Thyroid gland (tissue), 4 donors: ENCODE measurements around the gene WDFY4. TPM values are rescaled to one million over a fixed set of nuclear protein-coding genes. Genes with fewer than 3 reads are reported as not detected.

Experiments used
- DNase-seq, 2 donors: peaks; one replicate each; pipeline ENCODE4 v3.0.0-alpha.2; 2019
- H3K27ac ChIP-seq, 3 donors: fragments of 200-600 bp; sonication (generic); 1 replicate in 2 of 3; 2 replicates in 1 of 3; pipeline ENCODE4 v1.5.1; 2016 to 2019; ENCODE audit warnings: mild to moderate bottlenecking in 1 of 3, moderate library complexity in 1 of 3
- H3K27me3 ChIP-seq: fragments of 200-600 bp; sonication (generic); one replicate; pipeline ENCODE4 v1.5.1; 2019
- H3K36me3 ChIP-seq, 2 donors: fragments of 200-600 bp; sonication (generic); one replicate each; pipeline ENCODE4 v1.5.1; 2016 to 2019
- H3K4me1 ChIP-seq, 2 donors: fragments of 200-600 bp; sonication (generic); one replicate each; pipeline ENCODE4 v1.5.1; 2017 to 2019
- H3K4me3 ChIP-seq, 3 donors: fragments of 200-600 bp; sonication (generic); replicated peaks in 1 of 3; 1 replicate in 2 of 3; 2 replicates in 1 of 3; pipeline ENCODE4 v1.5.1; 2016; ENCODE audit warnings: mild to moderate bottlenecking in 1 of 3
- H3K9me3 ChIP-seq: fragments of 200-600 bp; sonication (generic); one replicate; pipeline ENCODE4 v1.5.1; 2017
- CTCF ChIP-seq, 6 experiments: fragments of 200-600 bp in 3 of 6; fragments of 450-650 bp in 3 of 6; sonication (generic) in 3 of 6; IDR thresholded peaks; one replicate each; pipeline ENCODE4 v1.5.1; 2016 to 2019; ENCODE audit warnings: antibody characterized with exemption in 6 of 6, mild to moderate bottlenecking in 2 of 6, inconsistent platforms in 1 of 6, moderate library complexity in 1 of 6
- POLR2A ChIP-seq, 2 donors: fragments of 450-650 bp; IDR thresholded peaks; one replicate each; pipeline ENCODE4 v1.6.1; 2017; ENCODE audit warnings: antibody characterized with exemption in 2 of 2, mild to moderate bottlenecking in 2 of 2, moderate library complexity in 1 of 2
- WGBS, 2 donors: methylation state at CpG; one replicate each; pipeline ENCODE4 v1.1.5; 2017; 5-methylcytosine and 5-hydroxymethylcytosine counted together
- intact Hi-C: fragments of 100-400 bp; cut with DNase I; formaldehyde crosslinking; loops from one replicate; pipeline ENCODE4 v1.15.1; 2023
- total RNA-seq, 4 donors: library from RNA; depleted of rRNA; stranded (reverse); fragments of >200 nt; gene quantifications; one replicate each; pipeline ENCODE4 v1.2.3, GENCODE V29; 2016

WDFY4 gene
- total RNA-seq, 4 donors from 2014 or later: 1.0 to 3.5 (median 1.2) TPM

- intact Hi-C loops: loop anchor here (2.0 to 10.0 kb wide), 3 partner anchors 103 to 293 kb away; no protein-coding TSS in a partner anchor
- WGBS, 2 donors: 1 to 16% methylated on average over 16 to 29 of the region's 55 CpGs
Measured at GRCh38 chr10:48655411-48656240, 29.0 kb upstream of the WDFY4 start.

GRCh38 chr10:48656241-48656913 is 28.3 kb upstream of the WDFY4 start:
- whole genome bisulfite sequencing, 2 donors: 3 to 7% methylated on average over 9 to 12 of the region's 46 CpGs
- Histone ChIP-seq H3K27me3 (no peaks in the 10 kb centered on the region), H3K9me3 (no peaks in the 10 kb centered on the region), H3K36me3 (no peaks in the 10 kb centered on the region), H3K4me3 (peak overlapping the region in 2 of 3 donors; percentile 31 to 42), H3K27ac (peak overlapping the region in 2 of 3 donors; percentile 47 to 56), H3K4me1 (peaks cover 9 to 12% of the 10 kb centered on the region in 2 donors)
- intact Hi-C loops: loop anchor here (5.0 to 10.0 kb wide), 2 partner anchors 212 to 294 kb away; no protein-coding TSS in a partner anchor
- TF ChIP-seq POLR2A (IDR thresholded peaks at IDR 0.05): no peak
- TF ChIP-seq CTCF (IDR thresholded peaks at IDR 0.05): peak; percentile 51 to 100 (median 96)
- DNase-seq: peak; percentile 93 to 94

More at GRCh38 chr10:48655411-48656240, 29.0 kb upstream of the WDFY4 start:
- H3K27me3 ChIP-seq: no peaks in the 10 kb centered on the region
- DNase-seq: peak; percentile 90 to 91
- no peaks in the 10 kb centered on the region for H3K9me3 ChIP-seq
- no peaks in the 10 kb centered on the region for H3K36me3 ChIP-seq
- peak overlapping the region; percentile 47 to 60 (median 56) for H3K27ac ChIP-seq
- peak in 1 of 2 donors; percentile 19 for TF ChIP-seq POLR2A (IDR thresholded peaks at IDR 0.05)
- peak in 2 of 6 experiments; percentile 13 for TF ChIP-seq CTCF (IDR thresholded peaks at IDR 0.05)
- H3K4me1 ChIP-seq: peaks cover 9 to 12% of the 10 kb centered on the region in 2 donors
- H3K4me3 ChIP-seq: peak overlapping the region in 2 of 3 donors; percentile 31 to 42

GRCh38 chr10:48656914-48657305 is 27.8 kb upstream of the WDFY4 start:
- intact Hi-C loops: loop anchor here (5.0 to 10.0 kb wide), 2 partner anchors 212 to 295 kb away; no protein-coding TSS in a partner anchor
- WGBS, 2 donors: 52 to 86% methylated on average over 6 to 7 of the region's 10 CpGs
- H3K27ac ChIP-seq: no peak overlapping the region
- no peak overlapping the region for H3K4me3 ChIP-seq
- no peaks in the 10 kb centered on the region for H3K27me3 ChIP-seq
- DNase-seq: peak; percentile 42 to 44
- no peaks in the 10 kb centered on the region for H3K9me3 ChIP-seq
- no peaks in the 10 kb centered on the region for H3K36me3 ChIP-seq
- TF ChIP-seq POLR2A (IDR thresholded peaks at IDR 0.05) (no peak), CTCF (IDR thresholded peaks at IDR 0.05) (no peak)
- H3K4me1 ChIP-seq: peaks cover 9 to 12% of the 10 kb centered on the region in 2 donors

GRCh38 chr10:48657416-48657815 is 27.3 kb upstream of the WDFY4 start:
- 58 to 70% methylated on average over 3 to 4 of the region's 5 CpGs for WGBS, 2 donors
- no peaks in the 10 kb centered on the region for H3K9me3 ChIP-seq
- intact Hi-C loops: loop anchor here (5.0 to 10.0 kb wide), 2 partner anchors 213 to 295 kb away; no protein-coding TSS in a partner anchor
- no peaks in the 10 kb centered on the region for H3K36me3 ChIP-seq
- TF ChIP-seq CTCF (IDR thresholded peaks at IDR 0.05) (no peak), POLR2A (IDR thresholded peaks at IDR 0.05) (no peak)
- peaks cover 9 to 12% of the 10 kb centered on the region in 2 donors for H3K4me1 ChIP-seq
- no peak overlapping the region for H3K27ac ChIP-seq
- no peaks in the 10 kb centered on the region for H3K27me3 ChIP-seq
- no peak for DNase-seq
- no peak overlapping the region for H3K4me3 ChIP-seq
